GM23248 (cell line): Measurements from ENCODE around the gene MAPKAPK5.

ENCODE experiments used
- EZH2 ChIP-seq: fragments of 200-600 bp; sonication (generic); IDR thresholded peaks from 2 replicates; pipeline ENCODE4 v1.6.1; 2018; ENCODE audit warnings: antibody characterized with exemption, mild to moderate bottlenecking; ENCODE audit not compliant: insufficient read depth, poor library complexity, severe bottlenecking
- EZH2phosphoT487 ChIP-seq: fragments of 200-600 bp; sonication (generic); IDR thresholded peaks from 2 replicates; pipeline ENCODE4 v1.6.1; 2018; ENCODE audit warnings: antibody characterized with exemption, moderate library complexity, mild to moderate bottlenecking, low read depth; ENCODE audit not compliant: insufficient read depth

DNA sequence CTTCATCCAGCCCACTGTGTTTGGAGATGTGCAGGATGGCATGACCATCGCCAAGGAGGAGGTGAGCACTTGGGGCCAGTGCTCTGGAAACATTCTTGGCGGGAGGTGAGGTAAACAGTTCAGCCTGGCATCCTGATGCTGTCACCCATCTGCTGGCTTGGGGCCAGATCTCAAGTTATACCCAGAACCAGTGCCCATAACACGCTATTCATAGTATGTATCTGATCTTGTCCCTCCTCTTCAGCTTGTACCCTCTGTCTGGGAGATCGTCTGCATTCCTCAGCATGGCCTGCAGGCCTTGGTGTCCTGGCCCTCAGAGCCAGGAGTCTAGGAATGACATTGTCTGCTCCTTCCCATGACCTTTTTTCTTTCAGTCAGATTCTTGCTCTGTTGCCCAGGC is 43.8 kb upstream of the MAPKAPK5 start:
- TF ChIP-seq EZH2phosphoT487 (no peak), EZH2 (no peak)
